ENCODE data around the gene CHST15. TPM values are rescaled to one million over a fixed set of nuclear protein-coding genes. Genes with fewer than 3 reads are reported as not detected.
A peak's percentile ranks its signal among the peaks of the same experiment; 100 is the strongest.

The CHST15 gene
- total and polyA plus RNA-seq, 2 of the 13 experiments (the other 11 are each of a cell fraction or from before 2014, with no cell fraction given): 1.4 to 94.7 TPM

- TF ChIP-seq FOXO4 (CRISPR knock-in tag; conservative IDR thresholded peaks at IDR 0.05) (no peak), KLF9 (CRISPR knock-in tag; IDR thresholded peaks at IDR 0.05; ENCODE audit: low read depth) (no peak), U2AF2 (IDR thresholded peaks at IDR 0.05; ENCODE audit: low read depth, low read length) (no peak), ZNF124 (CRISPR knock-in tag; IDR thresholded peaks at IDR 0.05) (no peak), SIX1 (CRISPR knock-in tag; IDR thresholded peaks at IDR 0.05; ENCODE audit: borderline replicate concordance) (no peak), NFYB (CRISPR knock-in tag; IDR thresholded peaks at IDR 0.05) (0 out of 2 replicates have a peak, but pooled peaks have one; percentile 28), GATA4 (IDR thresholded peaks at IDR 0.05; ENCODE audit: borderline replicate concordance, low read depth) (no peak), PREB (CRISPR knock-in tag; IDR thresholded peaks at IDR 0.05) (no peak), GABPB1 (CRISPR knock-in tag; IDR thresholded peaks at IDR 0.05) (peak; percentile 27; the same call in 1 of the 2 replicates), TFDP1 (CRISPR knock-in tag; IDR thresholded peaks at IDR 0.05; ENCODE audit: borderline replicate concordance) (0 out of 2 replicates have a peak, but pooled peaks have one; percentile 24), SATB2 (CRISPR knock-in tag; IDR thresholded peaks at IDR 0.05) (no peak), ZNF580 (CRISPR knock-in tag; IDR thresholded peaks at IDR 0.05; ENCODE audit: borderline replicate concordance, low read depth) (no peak), MAX (IDR thresholded peaks at IDR 0.05) (peak; percentile 34), ZNF260 (CRISPR knock-in tag; IDR thresholded peaks at IDR 0.05; ENCODE audit: borderline replicate concordance, low read depth) (no peak), TBX2 (CRISPR knock-in tag; IDR thresholded peaks at IDR 0.05; ENCODE audit: borderline replicate concordance) (no peak), ZNF569 (CRISPR knock-in tag; IDR thresholded peaks at IDR 0.05; ENCODE audit: borderline replicate concordance) (no peak), ARID2 (CRISPR knock-in tag; IDR thresholded peaks at IDR 0.05; ENCODE audit: borderline replicate concordance) (no peak), RERE (CRISPR knock-in tag; IDR thresholded peaks at IDR 0.05; ENCODE audit: low read depth) (0 out of 2 replicates have a peak, but pooled peaks have one; percentile 32), GABPA (IDR thresholded peaks at IDR 0.05; ENCODE audit: low read depth, low read length) (no peak), GABPA (CRISPR knock-in tag; IDR thresholded peaks at IDR 0.05; ENCODE audit: low read depth) (no peak)
These were observed at the start of gene CHST15 (continued) for GRCh38 chr10:124092860-124093773.

All from HepG2 (cell line).